Central memory CD8-positive, alpha-beta T cell (primary cell): ENCODE data around the gene DDR2.

Source experiments
- ATAC-seq: fragments of 150-1000 bp; cut with Tn5 transposase; replicated peaks from 2 replicates; pipeline ENCODE4 v1.10.0; 2022; ENCODE audit warnings: mild to moderate bottlenecking, moderate FRiP score, moderate number of reproducible peaks; ENCODE audit not compliant: poor library complexity, severe bottlenecking; ENCODE audit errors: extremely low read depth
- DNase-seq, 2 donors: peaks; one replicate each; pipeline ENCODE4 v3.0.0; 2021; ENCODE audit warnings: low spot score in 2 of 2
- H3K27ac Mint-ChIP-seq: one replicate; pipeline ENCODE4 v1.8.0; 2022; ENCODE audit warnings: low read depth, mild to moderate bottlenecking, moderate library complexity, mixed read lengths
- H3K27me3 Mint-ChIP-seq: one replicate; pipeline ENCODE4 v1.8.0; 2022; ENCODE audit warnings: mixed read lengths
- H3K36me3 Mint-ChIP-seq: one replicate; pipeline ENCODE4 v1.8.0; 2022; ENCODE audit warnings: mild to moderate bottlenecking, moderate library complexity, mixed read lengths; ENCODE audit not compliant: insufficient read depth
- H3K4me1 Mint-ChIP-seq: one replicate; pipeline ENCODE4 v1.8.0; 2022; ENCODE audit warnings: mixed read lengths
- H3K4me3 Mint-ChIP-seq: one replicate; pipeline ENCODE4 v1.8.0; 2022; ENCODE audit warnings: mild to moderate bottlenecking, moderate library complexity, mixed read lengths
- H3K9me3 Mint-ChIP-seq: one replicate; pipeline ENCODE4 v1.8.0; 2022; ENCODE audit warnings: mixed read lengths

The DDR2 gene

GRCh38 chr1:162709132-162709860 is 77.0 kb downstream of the DDR2 start:
- Mint-ChIP-seq H3K4me3 (no peak overlapping the region), H3K4me1 (no peaks in the 10 kb centered on the region), H3K27me3 (no peaks in the 10 kb centered on the region), H3K9me3 (no peaks in the 10 kb centered on the region), H3K36me3 (no peaks in the 10 kb centered on the region), H3K27ac (no peak overlapping the region)
- ATAC-seq = no peak
- DNase-seq = no peak

DNA sequence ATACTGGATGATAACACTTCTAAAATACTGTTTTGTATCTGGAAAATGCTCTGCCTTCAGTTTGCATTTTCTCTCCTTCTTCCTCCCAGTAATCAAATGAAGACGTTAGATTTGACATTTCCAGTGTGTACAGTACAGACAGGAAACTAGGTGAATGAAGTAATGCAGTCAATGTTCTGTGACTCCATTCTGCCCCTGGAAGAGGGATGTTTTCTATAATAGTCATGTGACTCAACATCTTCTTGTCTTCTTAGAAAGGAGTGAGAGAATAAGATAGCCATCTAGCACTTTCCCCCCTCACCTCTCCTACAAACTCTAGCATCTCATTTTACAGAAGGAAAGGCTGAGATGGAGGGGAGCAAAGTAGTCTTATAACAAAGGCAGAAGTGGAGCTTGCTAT is 77.6 kb downstream of the DDR2 start:
- no peaks in the 10 kb centered on the region for H3K9me3 Mint-ChIP-seq
- H3K4me3 Mint-ChIP-seq = no peak overlapping the region
- H3K4me1 Mint-ChIP-seq = no peaks in the 10 kb centered on the region
- ATAC-seq (no peak), DNase-seq (no peak)
- H3K27ac Mint-ChIP-seq = no peak overlapping the region
- peaks cover 3% of the 10 kb centered on the region for H3K27me3 Mint-ChIP-seq
- no peaks in the 10 kb centered on the region for H3K36me3 Mint-ChIP-seq

- Mint-ChIP-seq H3K27ac (no peak overlapping the region), H3K36me3 (no peaks in the 10 kb centered on the region), H3K4me1 (no peaks in the 10 kb centered on the region), H3K4me3 (no peak overlapping the region), H3K9me3 (no peaks in the 10 kb centered on the region), H3K27me3 (peaks cover 8% of the 10 kb centered on the region)
- DNase-seq (no peak), ATAC-seq (no peak)
Measured at GRCh38 chr1:162710345-162710744, 78.1 kb downstream of the DDR2 start.

- Mint-ChIP-seq H3K4me1 (no peaks in the 10 kb centered on the region), H3K9me3 (no peaks in the 10 kb centered on the region), H3K27ac (no peak overlapping the region), H3K4me3 (no peak overlapping the region), H3K36me3 (no peaks in the 10 kb centered on the region), H3K27me3 (peaks cover 12% of the 10 kb centered on the region)
- no peak for DNase-seq
- ATAC-seq = no peak
Measured at GRCh38 chr1:162710780-162711465, 78.7 kb downstream of the DDR2 start.

DNA sequence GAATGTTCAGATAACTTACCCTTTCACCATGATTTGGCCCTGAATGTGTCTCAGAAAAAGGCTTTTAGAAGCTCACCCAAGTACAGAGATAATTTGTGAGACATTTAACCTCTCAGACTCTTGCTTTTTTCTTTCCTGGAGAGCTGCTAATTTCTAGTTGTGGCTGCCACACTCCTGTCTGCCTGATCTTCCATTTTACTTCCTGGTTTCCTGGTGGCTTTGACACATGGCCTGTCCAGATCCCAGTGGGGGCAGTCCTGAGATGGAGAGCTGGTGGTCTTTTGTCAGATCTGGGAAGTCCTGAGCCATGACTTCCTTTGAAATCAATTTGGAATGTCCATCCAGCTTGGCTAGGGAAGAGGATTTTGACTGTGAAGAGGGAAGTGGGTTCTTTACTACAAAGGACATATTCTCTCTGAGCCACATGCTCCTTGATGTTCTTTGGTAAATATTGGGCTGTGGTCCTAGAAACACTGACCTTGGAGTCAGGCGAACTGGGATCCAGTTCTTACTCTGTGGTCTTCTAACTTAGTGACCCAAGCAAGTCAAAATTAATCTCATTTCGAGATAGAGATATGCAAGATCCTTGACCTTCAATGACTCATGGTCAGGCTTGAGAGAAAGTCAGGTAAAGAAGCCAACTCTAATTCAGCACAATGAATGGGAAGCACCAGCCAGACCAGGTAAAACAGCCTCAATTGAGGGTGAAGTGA is 80.2 kb downstream of the DDR2 start:
- no peaks in the 10 kb centered on the region for H3K9me3 Mint-ChIP-seq
- no peak for DNase-seq
- H3K36me3 Mint-ChIP-seq = no peaks in the 10 kb centered on the region
- H3K27me3 Mint-ChIP-seq = peaks cover 12% of the 10 kb centered on the region
- H3K27ac Mint-ChIP-seq = no peak overlapping the region
- ATAC-seq = no peak
- H3K4me3 Mint-ChIP-seq = no peak overlapping the region
- no peaks in the 10 kb centered on the region for H3K4me1 Mint-ChIP-seq

- Mint-ChIP-seq H3K36me3 (no peaks in the 10 kb centered on the region), H3K9me3 (no peaks in the 10 kb centered on the region), H3K27me3 (peaks cover 12% of the 10 kb centered on the region), H3K4me3 (no peak overlapping the region), H3K27ac (no peak overlapping the region), H3K4me1 (no peaks in the 10 kb centered on the region)
- DNase-seq (no peak), ATAC-seq (no peak)
Measured at GRCh38 chr1:162716123-162716522, 83.9 kb downstream of the DDR2 start.

DNA sequence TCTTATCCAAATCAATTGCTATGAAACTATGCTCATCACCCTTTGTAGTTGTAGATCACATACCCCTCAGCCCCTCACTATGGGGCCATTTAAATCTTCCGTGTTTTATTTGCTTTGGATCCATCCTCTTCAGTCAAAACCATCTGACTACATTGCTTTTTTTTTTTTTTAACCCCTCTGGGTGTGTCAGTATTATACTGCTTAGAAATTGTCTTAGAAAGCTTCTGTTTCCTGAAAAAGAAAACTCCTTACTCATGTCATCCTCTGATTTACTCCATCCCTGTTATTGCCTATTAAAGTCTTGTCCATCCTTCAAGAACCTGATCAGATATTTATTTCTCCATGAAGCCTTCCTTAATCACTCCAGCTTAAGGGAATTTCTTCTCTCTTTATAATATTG is 84.3 kb downstream of the DDR2 start:
- Mint-ChIP-seq H3K36me3 (no peaks in the 10 kb centered on the region), H3K4me1 (no peaks in the 10 kb centered on the region), H3K27me3 (peaks cover 12% of the 10 kb centered on the region), H3K27ac (no peak overlapping the region), H3K9me3 (no peaks in the 10 kb centered on the region), H3K4me3 (no peak overlapping the region)
- no peak for DNase-seq
- no peak for ATAC-seq

- H3K4me3 Mint-ChIP-seq = no peak overlapping the region
- no peaks in the 10 kb centered on the region for H3K9me3 Mint-ChIP-seq
- H3K27me3 Mint-ChIP-seq = peaks cover 12% of the 10 kb centered on the region
- ATAC-seq (no peak), DNase-seq (no peak)
- H3K36me3 Mint-ChIP-seq = no peaks in the 10 kb centered on the region
- H3K27ac Mint-ChIP-seq = no peak overlapping the region
- no peaks in the 10 kb centered on the region for H3K4me1 Mint-ChIP-seq
Measured at GRCh38 chr1:162717548-162718184, 85.4 kb downstream of the DDR2 start.

- ATAC-seq (no peak), DNase-seq (no peak)
- Mint-ChIP-seq H3K4me1 (no peaks in the 10 kb centered on the region), H3K27me3 (peaks cover 11% of the 10 kb centered on the region), H3K27ac (no peak overlapping the region), H3K9me3 (no peaks in the 10 kb centered on the region), H3K4me3 (no peak overlapping the region), H3K36me3 (no peaks in the 10 kb centered on the region)
Measured at GRCh38 chr1:162719678-162720077, 87.4 kb downstream of the DDR2 start.

DNA sequence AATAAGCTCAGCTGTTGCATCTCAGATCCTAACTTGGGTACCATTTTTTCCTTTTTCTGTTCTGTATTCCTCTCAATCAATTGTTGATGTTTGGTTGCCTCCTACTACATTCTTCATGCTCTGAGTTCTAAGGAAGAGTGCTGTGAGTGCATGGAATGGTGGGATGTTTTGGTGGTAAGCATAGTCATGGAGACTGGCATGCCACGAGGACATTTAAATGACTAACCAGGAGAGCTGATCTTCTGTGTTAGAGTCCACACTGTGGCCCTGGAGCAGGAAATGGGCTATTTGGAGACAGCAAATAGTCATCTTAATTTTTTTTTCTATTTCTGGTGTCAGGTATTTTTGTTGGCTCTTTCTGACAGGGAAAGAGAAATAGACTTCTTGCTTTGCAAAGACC is 88.7 kb downstream of the DDR2 start:
- Mint-ChIP-seq H3K36me3 (no peaks in the 10 kb centered on the region), H3K4me3 (no peak overlapping the region), H3K4me1 (no peaks in the 10 kb centered on the region), H3K27ac (no peak overlapping the region), H3K27me3 (no peaks in the 10 kb centered on the region), H3K9me3 (no peaks in the 10 kb centered on the region)
- DNase-seq = no peak
- no peak for ATAC-seq

- H3K4me3 Mint-ChIP-seq = no peak overlapping the region
- no peaks in the 10 kb centered on the region for H3K4me1 Mint-ChIP-seq
- DNase-seq (no peak), ATAC-seq (no peak)
- no peaks in the 10 kb centered on the region for H3K9me3 Mint-ChIP-seq
- no peak overlapping the region for H3K27ac Mint-ChIP-seq
- H3K27me3 Mint-ChIP-seq = no peaks in the 10 kb centered on the region
- H3K36me3 Mint-ChIP-seq = no peaks in the 10 kb centered on the region
Measured at GRCh38 chr1:162721471-162721870, 89.2 kb downstream of the DDR2 start.

DNA sequence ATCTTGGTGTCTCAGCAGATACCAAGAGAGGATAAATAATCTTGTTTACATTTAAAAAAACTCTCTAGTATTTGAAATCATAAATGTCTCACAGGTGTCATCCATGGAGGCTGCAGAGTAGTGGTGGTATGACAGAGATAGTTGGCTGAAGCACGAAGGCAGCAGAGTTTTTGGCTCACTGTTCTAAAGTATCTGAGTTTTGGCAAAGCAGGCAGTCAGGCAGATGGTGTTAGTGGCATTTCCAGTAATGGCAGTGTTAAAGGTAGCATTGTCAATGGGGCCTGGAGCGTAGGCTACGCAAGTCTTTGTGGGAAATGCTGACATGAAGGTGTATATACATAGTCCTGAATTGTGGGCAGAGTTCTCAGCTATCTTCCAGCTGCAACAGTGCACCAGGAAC is 89.8 kb downstream of the DDR2 start:
- H3K27me3 Mint-ChIP-seq = no peaks in the 10 kb centered on the region
- no peak overlapping the region for H3K27ac Mint-ChIP-seq
- H3K4me3 Mint-ChIP-seq = no peak overlapping the region
- H3K4me1 Mint-ChIP-seq = no peaks in the 10 kb centered on the region
- no peaks in the 10 kb centered on the region for H3K36me3 Mint-ChIP-seq
- H3K9me3 Mint-ChIP-seq = no peaks in the 10 kb centered on the region
- DNase-seq (no peak), ATAC-seq (no peak)
